Liver (tissue), 9 donors: ENCODE data around the gene BEST1. TPM values are rescaled to one million over a fixed set of nuclear protein-coding genes. Genes with fewer than 3 reads are reported as not detected.

Experiments
- DNase-seq: peaks from one replicate; pipeline ENCODE4 v3.0.0-alpha.2; 2017; ENCODE audit warnings: low spot score
- H3K27ac ChIP-seq, 2 donors: one replicate each; pipeline ENCODE4 v1.7.0; 2013; ENCODE audit warnings: inconsistent platforms in 2 of 2, low read length in 2 of 2, control low read depth in 1 of 2, low read depth in 1 of 2, mild to moderate bottlenecking in 1 of 2
- H3K27me3 ChIP-seq, 4 donors: one replicate each; pipeline versions ENCODE4 v1.6.1 to v1.7.0; 2013; ENCODE audit warnings: low read length in 3 of 4, inconsistent platforms in 1 of 4, mild to moderate bottlenecking in 1 of 4, moderate library complexity in 1 of 4; ENCODE audit not compliant: control insufficient read depth in 4 of 4, insufficient read depth in 4 of 4
- H3K36me3 ChIP-seq, 4 donors: one replicate each; pipeline versions ENCODE4 v1.6.1 to v1.7.0; 2013; ENCODE audit warnings: low read length in 3 of 4, mild to moderate bottlenecking in 3 of 4, low read depth in 1 of 4, moderate library complexity in 1 of 4; ENCODE audit not compliant: control insufficient read depth in 4 of 4, insufficient read depth in 3 of 4
- H3K4me1 ChIP-seq, 4 donors: one replicate each; pipeline versions ENCODE4 v1.6.1 to v1.7.0; 2013; ENCODE audit warnings: low read length in 3 of 4, mild to moderate bottlenecking in 3 of 4, moderate library complexity in 1 of 4; ENCODE audit not compliant: control insufficient read depth in 4 of 4, insufficient read depth in 4 of 4
- H3K4me3 ChIP-seq, 3 donors: one replicate each; pipeline versions ENCODE4 v1.6.1 to v1.7.0; 2013; ENCODE audit warnings: low read length in 3 of 3, control low read depth in 1 of 3, low read depth in 1 of 3, mild to moderate bottlenecking in 1 of 3
- H3K9ac ChIP-seq, 2 donors: one replicate each; pipeline ENCODE4 v1.7.0; 2013; ENCODE audit warnings: low read length in 2 of 2, mild to moderate bottlenecking in 2 of 2, moderate library complexity in 2 of 2, control low read depth in 1 of 2, low read depth in 1 of 2
- H3K9me3 ChIP-seq, 4 donors: one replicate each; pipeline versions ENCODE4 v1.6.1 to v1.7.0; 2013; ENCODE audit warnings: low read length in 3 of 4; ENCODE audit not compliant: control insufficient read depth in 4 of 4
- CTCF ChIP-seq: fragments of 150-350 bp; IDR thresholded peaks from 2 replicates; pipeline ENCODE4 v1.5.1; 2017; ENCODE audit warnings: improper control_type of control experiment, low read depth, low read length; ENCODE audit not compliant: missing input control
- EGR1 ChIP-seq, 2 donors: IDR thresholded peaks; 2 replicates each; pipeline ENCODE4 v1.6.1; 2016 to 2018; ENCODE audit warnings: antibody characterized with exemption in 2 of 2, low read depth in 2 of 2
- GABPA ChIP-seq, 2 donors: IDR thresholded peaks in 1 of 2; conservative IDR thresholded peaks in 1 of 2; 2 replicates each; pipeline ENCODE4 v1.6.1; 2016; ENCODE audit warnings: antibody characterized with exemption in 2 of 2, mild to moderate bottlenecking in 1 of 2, moderate library complexity in 1 of 2
- HNF4A ChIP-seq, 2 donors: conservative IDR thresholded peaks; 2 replicates each; pipeline ENCODE4 v1.6.1; 2016; ENCODE audit warnings: antibody characterized with exemption in 2 of 2, mild to moderate bottlenecking in 2 of 2
- HNF4G ChIP-seq: IDR thresholded peaks from 2 replicates; pipeline ENCODE4 v1.6.1; 2016; ENCODE audit warnings: antibody characterized with exemption
- NR2F2 ChIP-seq: IDR thresholded peaks from 2 replicates; pipeline ENCODE4 v1.6.1; 2016; ENCODE audit warnings: antibody characterized with exemption
- RAD21 ChIP-seq, 2 donors: IDR thresholded peaks; 2 replicates each; pipeline ENCODE4 v1.6.1; 2016; ENCODE audit warnings: antibody characterized with exemption in 2 of 2, mild to moderate bottlenecking in 2 of 2
- REST ChIP-seq: IDR thresholded peaks from 2 replicates; pipeline ENCODE4 v1.6.1; 2016; ENCODE audit warnings: antibody characterized with exemption, mild to moderate bottlenecking
- TAF1 ChIP-seq: conservative IDR thresholded peaks from 2 replicates; pipeline ENCODE4 v1.6.1; 2016; ENCODE audit warnings: antibody characterized with exemption, mild to moderate bottlenecking
- YY1 ChIP-seq: IDR thresholded peaks from 2 replicates; pipeline ENCODE4 v1.6.1; 2016; ENCODE audit warnings: antibody characterized with exemption, mild to moderate bottlenecking
- ZBTB33 ChIP-seq: IDR thresholded peaks from 2 replicates; pipeline ENCODE4 v1.6.1; 2016; ENCODE audit warnings: antibody characterized with exemption
- WGBS: extraction: QIAGEN DNeasy Blood & Tissue Kit; methylation state at CpG from one replicate; pipeline ENCODE4 v1.1.7; 2013; 5-methylcytosine and 5-hydroxymethylcytosine counted together
- polyA plus RNA-seq, 2 donors: library from polyadenylated mRNA; stranded (reverse) in 1 of 2; unstranded in 1 of 2; fragments of 200-250 nt in 1 of 2; fragments of >200 nt in 1 of 2; fragmentation: Nextera tagmentation in 1 of 2; extraction: Ambion mirVana in 1 of 2; gene quantifications; one replicate each; pipeline versions ENCODE4 v1.2.1 to v1.2.3, GENCODE V29; 2013 to 2015
- total RNA-seq, 2 donors: library from RNA; depleted of rRNA; stranded (reverse); fragments of >200 nt; gene quantifications; one replicate each; pipeline ENCODE4 v1.2.3, GENCODE V29; 2014
- donor health status: healthy.
- donor health status: healthy.
- donor health status: healthy.
- donor health status: healthy.
- donor health status: healthy.

BEST1 gene
- total and polyA plus RNA-seq, 4 donors: 0.22 to 1.6 (median 1.1) TPM

- H3K9ac ChIP-seq: no peak overlapping the region
- no peak overlapping the region for H3K27ac ChIP-seq
- peaks cover 0 to 12% (median 4%) of the 10 kb centered on the region in 4 donors for H3K4me1 ChIP-seq
- H3K4me3 ChIP-seq: no peak overlapping the region
- no peak for DNase-seq
- no peaks in the 10 kb centered on the region for H3K9me3 ChIP-seq
- no peaks in the 10 kb centered on the region for H3K27me3 ChIP-seq
- H3K36me3 ChIP-seq: no peaks in the 10 kb centered on the region
- 81% methylated on average over 8 of the region's 8 CpGs for WGBS
- no peak for TF ChIP-seq NR2F2
- no peak for TF ChIP-seq GABPA (IDR thresholded peaks at IDR 0.05 in 1 of 2, conservative IDR thresholded peaks at IDR 0.05 in 1 of 2)
- TF ChIP-seq RAD21 (IDR thresholded peaks at IDR 0.05): no peak
Observed at GRCh38 chr11:61913699-61914395, 36.3 kb upstream of the BEST1 start.

GRCh38 chr11:61914471-61915171 is 35.5 kb upstream of the BEST1 start:
- no peak for DNase-seq
- H3K4me1 ChIP-seq: peaks cover 0 to 12% (median 4%) of the 10 kb centered on the region in 4 donors
- 89% methylated on average over 7 of the region's 7 CpGs for WGBS
- H3K27me3 ChIP-seq: no peaks in the 10 kb centered on the region
- no peaks in the 10 kb centered on the region for H3K9me3 ChIP-seq
- H3K4me3 ChIP-seq: no peak overlapping the region
- no peaks in the 10 kb centered on the region for H3K36me3 ChIP-seq
- H3K27ac ChIP-seq: peak overlapping the region in 1 of 2 donors; percentile 18
- TF ChIP-seq CTCF (no peak), TAF1 (no peak), HNF4G (no peak), RAD21 (IDR thresholded peaks at IDR 0.05) (no peak), REST (no peak), YY1 (no peak)
- H3K9ac ChIP-seq: no peak overlapping the region

- no peak for TF ChIP-seq TAF1
- no peak for TF ChIP-seq ZBTB33
- no peak for TF ChIP-seq EGR1 (IDR thresholded peaks at IDR 0.05; ENCODE audit: low read depth in 2 of 2)
- TF ChIP-seq HNF4A (conservative IDR thresholded peaks at IDR 0.05): no peak
- DNase-seq: peak; percentile 36
- Histone ChIP-seq H3K27ac (peak overlapping the region; percentile 40 to 61), H3K9me3 (no peaks in the 10 kb centered on the region), H3K4me1 (peaks cover 0 to 5% (median 4%) of the 10 kb centered on the region in 4 donors), H3K4me3 (peak overlapping the region in 2 of 3 donors; percentile 43 to 64), H3K36me3 (no peaks in the 10 kb centered on the region), H3K9ac (no peak overlapping the region), H3K27me3 (no peaks in the 10 kb centered on the region)
- 11% methylated on average over 32 of the region's 32 CpGs for WGBS
Observed at GRCh38 chr11:61916737-61917333, 33.3 kb upstream of the BEST1 start.
